Upper lobe of left lung (tissue), 4 donors: ENCODE results near the gene SETD4.

ENCODE experiments used
- EP300 ChIP-seq, 4 donors: sonication (generic); formaldehyde crosslinking; IDR thresholded peaks; one replicate each; pipeline ENCODE4 v1.5.1; 2017; ENCODE audit warnings: antibody characterized with exemption in 4 of 4, control low read depth in 2 of 4
- POLR2A ChIP-seq, 4 donors: fragments of 450-650 bp; IDR thresholded peaks; one replicate each; pipeline ENCODE4 v1.5.1; 2016 to 2017; ENCODE audit warnings: antibody characterized with exemption in 4 of 4, mild to moderate bottlenecking in 2 of 4
- POLR2AphosphoS5 ChIP-seq, 2 donors: sonication (generic); formaldehyde crosslinking; IDR thresholded peaks; one replicate each; pipeline ENCODE4 v1.5.1; 2017; ENCODE audit warnings: antibody characterized with exemption in 2 of 2
- TF ChIP-seq, protein P1 (sequence below), 6 experiments: fragments of 450-650 bp in 4 of 6; fragments of 200-600 bp in 2 of 6; sonication (generic) in 2 of 6; IDR thresholded peaks; one replicate each; pipeline ENCODE4 v1.5.1; 2016 to 2019; ENCODE audit warnings: antibody characterized with exemption in 6 of 6

DNA sequence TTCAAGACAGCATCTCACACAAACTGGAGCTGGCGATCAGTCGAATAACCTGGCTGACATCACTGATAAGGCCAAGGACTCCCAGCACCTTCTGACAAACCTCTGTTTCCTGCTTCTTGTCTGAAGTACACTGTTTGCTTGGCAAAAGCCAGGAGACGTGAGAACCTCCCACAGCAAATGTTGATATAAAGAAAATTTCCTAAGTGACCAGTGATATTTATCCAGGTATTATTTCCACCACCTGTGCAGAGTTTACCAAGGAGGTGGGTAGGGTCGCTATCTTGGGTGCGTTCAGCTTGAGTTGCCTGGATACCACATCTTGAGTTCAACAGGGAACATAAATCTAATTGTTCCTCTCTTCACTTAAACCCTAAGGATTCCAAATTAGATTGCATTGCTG, 72.9 kb downstream of the SETD4 start:
- TF ChIP-seq POLR2A (IDR thresholded peaks at IDR 0.05) = no peak
- TF ChIP-seq, protein P1, sequence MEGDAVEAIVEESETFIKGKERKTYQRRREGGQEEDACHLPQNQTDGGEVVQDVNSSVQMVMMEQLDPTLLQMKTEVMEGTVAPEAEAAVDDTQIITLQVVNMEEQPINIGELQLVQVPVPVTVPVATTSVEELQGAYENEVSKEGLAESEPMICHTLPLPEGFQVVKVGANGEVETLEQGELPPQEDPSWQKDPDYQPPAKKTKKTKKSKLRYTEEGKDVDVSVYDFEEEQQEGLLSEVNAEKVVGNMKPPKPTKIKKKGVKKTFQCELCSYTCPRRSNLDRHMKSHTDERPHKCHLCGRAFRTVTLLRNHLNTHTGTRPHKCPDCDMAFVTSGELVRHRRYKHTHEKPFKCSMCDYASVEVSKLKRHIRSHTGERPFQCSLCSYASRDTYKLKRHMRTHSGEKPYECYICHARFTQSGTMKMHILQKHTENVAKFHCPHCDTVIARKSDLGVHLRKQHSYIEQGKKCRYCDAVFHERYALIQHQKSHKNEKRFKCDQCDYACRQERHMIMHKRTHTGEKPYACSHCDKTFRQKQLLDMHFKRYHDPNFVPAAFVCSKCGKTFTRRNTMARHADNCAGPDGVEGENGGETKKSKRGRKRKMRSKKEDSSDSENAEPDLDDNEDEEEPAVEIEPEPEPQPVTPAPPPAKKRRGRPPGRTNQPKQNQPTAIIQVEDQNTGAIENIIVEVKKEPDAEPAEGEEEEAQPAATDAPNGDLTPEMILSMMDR (IDR thresholded peaks at IDR 0.05) = no peak
- TF ChIP-seq EP300 (IDR thresholded peaks at IDR 0.05) = no peak
- peak in 1 of 2 donors; percentile 10 for TF ChIP-seq POLR2AphosphoS5 (IDR thresholded peaks at IDR 0.05)
